B cell (primary cell): ENCODE data around the gene ERCC1. TPM values are rescaled to one million over a fixed set of nuclear protein-coding genes. Genes with fewer than 3 reads are reported as not detected.
A peak's percentile ranks its signal among the peaks of the same experiment; 100 is the strongest.

Source experiments
- ATAC-seq: fragments of 200-7000 bp; cut with Tn5 transposase; one replicate; pipeline ENCODE4 v1.10.0; 2021; ENCODE audit warnings: low read depth, mild to moderate bottlenecking, moderate number of reproducible peaks, moderate library complexity
- CTCF ChIA-PET: fragments of 350-600 bp; sonication (Branson Sonifier 250); formaldehyde crosslinking; loops from one replicate; lab custom pipeline; 2021; ENCODE audit warnings: antibody characterized with exemption, inconsistent platforms; lab: Charles Lee
- POLR2A ChIA-PET: fragments of 350-600 bp; sonication (Branson Sonifier 250); formaldehyde crosslinking; loops from one replicate; lab custom pipeline; 2021; ENCODE audit warnings: antibody characterized with exemption; lab: Charles Lee
- DNase-seq: peaks from one replicate; pipeline ENCODE4 v3.0.0; 2013
- H2AFZ ChIP-seq: 2 replicates; pipeline ENCODE4 v1.6.1; 2012; ENCODE audit warnings: mild to moderate bottlenecking, low read depth, low read length; ENCODE audit not compliant: insufficient read depth, poor library complexity, severe bottlenecking
- H3K27ac ChIP-seq, 2 donors: 1 replicate in 1 of 2; 2 replicates in 1 of 2; pipeline ENCODE4 v1.5.1; 2012 to 2013; ENCODE audit warnings: low read length in 2 of 2, mild to moderate bottlenecking in 2 of 2, moderate library complexity in 1 of 2
- H3K27me3 ChIP-seq, 4 experiments: fragments of 200-600 bp in 1 of 4; sonication (generic) in 1 of 4; replicated peaks in 1 of 4; 1 replicate in 2 of 4; 2 replicates in 2 of 4; pipeline versions ENCODE4 v1.6.1 to v1.7.0; 2013 to 2016; ENCODE audit warnings: low read length in 3 of 4, mild to moderate bottlenecking in 2 of 4, mixed read lengths in 1 of 4, moderate library complexity in 1 of 4; ENCODE audit not compliant: insufficient read depth in 4 of 4, control insufficient read depth in 3 of 4; ENCODE audit errors: control extremely low read depth in 1 of 4
- H3K36me3 ChIP-seq, 2 experiments: replicated peaks in 1 of 2; 1 replicate in 1 of 2; 2 replicates in 1 of 2; pipeline versions ENCODE4 v1.6.1 to v1.7.1; 2013; ENCODE audit warnings: low read length in 1 of 2; ENCODE audit not compliant: insufficient read depth in 2 of 2, control insufficient read depth in 1 of 2; ENCODE audit errors: control extremely low read depth in 1 of 2, extremely low read depth in 1 of 2
- H3K4me1 ChIP-seq, 2 donors: fragments of 200-600 bp in 1 of 2; sonication (generic) in 1 of 2; 1 replicate in 1 of 2; 2 replicates in 1 of 2; pipeline versions ENCODE4 v1.5.1 to v1.6.1; 2013 to 2017; ENCODE audit warnings: low read length in 2 of 2; ENCODE audit not compliant: control insufficient read depth in 2 of 2, insufficient read depth in 2 of 2
- H3K4me2 ChIP-seq: replicated peaks from 2 replicates; pipeline ENCODE3; 2012; ENCODE audit warnings: mild to moderate bottlenecking, low read depth, low read length; ENCODE audit not compliant: poor library complexity, severe bottlenecking
- H3K4me3 ChIP-seq, 5 experiments: fragments of 200-600 bp in 1 of 5; sonication (generic) in 1 of 5; 1 replicate in 3 of 5; 2 replicates in 2 of 5; pipeline versions ENCODE4 v1.5.1 to v1.7.0; 2011 to 2016; ENCODE audit warnings: low read length in 4 of 5, mild to moderate bottlenecking in 4 of 5, low read depth in 2 of 5, control low read depth in 1 of 5, moderate library complexity in 1 of 5; ENCODE audit not compliant: insufficient read depth in 1 of 5; ENCODE audit errors: control extremely low read depth in 1 of 5, extremely low read depth in 1 of 5
- H3K79me2 ChIP-seq: fragments of 200-600 bp; sonication (generic); one replicate; pipeline ENCODE4 v1.6.0; 2016; ENCODE audit warnings: low read length; ENCODE audit not compliant: control insufficient read depth, insufficient read depth
- H3K9ac ChIP-seq: fragments of 200-600 bp; sonication (generic); 2 replicates; pipeline ENCODE4 v1.6.1; 2017; ENCODE audit warnings: mild to moderate bottlenecking, low read length, moderate library complexity
- H3K9me3 ChIP-seq, 3 donors: one replicate each; pipeline versions ENCODE4 v1.6.1 to v1.7.1; 2013; ENCODE audit warnings: low read length in 2 of 3; ENCODE audit not compliant: control insufficient read depth in 2 of 3, insufficient read depth in 1 of 3; ENCODE audit errors: control extremely low read depth in 1 of 3
- H4K20me1 ChIP-seq: 2 replicates; pipeline ENCODE4 v1.6.0; 2012; ENCODE audit warnings: mild to moderate bottlenecking, low read length; ENCODE audit not compliant: insufficient read depth, control insufficient read depth, poor library complexity, severe bottlenecking
- H3K27ac Mint-ChIP-seq: one replicate; pipeline ENCODE4 v1.8.0; 2021; ENCODE audit warnings: mixed read lengths
- H3K27me3 Mint-ChIP-seq: one replicate; pipeline ENCODE4 v1.8.0; 2021; ENCODE audit warnings: mixed read lengths
- H3K4me1 Mint-ChIP-seq: one replicate; pipeline ENCODE4 v1.8.0; 2021; ENCODE audit warnings: mixed read lengths
- H3K4me3 Mint-ChIP-seq: one replicate; pipeline ENCODE4 v1.8.0; 2021; ENCODE audit warnings: mixed read lengths
- H3K9me3 Mint-ChIP-seq: one replicate; pipeline ENCODE4 v1.8.0; 2022; ENCODE audit warnings: mixed read lengths; ENCODE audit not compliant: insufficient read depth
- EZH2 ChIP-seq: IDR thresholded peaks from 2 replicates; pipeline ENCODE4 v1.6.1; 2012; ENCODE audit warnings: borderline replicate concordance, low read depth, mild to moderate bottlenecking, moderate library complexity, low read length; ENCODE audit not compliant: insufficient read depth, poor library complexity, severe bottlenecking
- WGBS: methylation state at CpG from one replicate; pipeline ENCODE4 v1.1.5; 2013; ENCODE audit warnings: missing lambda C conversion rate; ENCODE audit not compliant: insufficient coverage; 5-methylcytosine and 5-hydroxymethylcytosine counted together
- intact Hi-C: fragments of 100-400 bp; cut with micrococcal nuclease; formaldehyde crosslinking; loops from one replicate; pipeline ENCODE4 v1.10.0; 2022
- polyA plus RNA-seq: library from polyadenylated mRNA; depleted of rRNA; stranded (reverse); fragments of >200 nt; gene quantifications from 2 replicates; pipeline ENCODE4 v1.2.3, GENCODE V29; 2012
- total RNA-seq, 2 donors: library from RNA; stranded (reverse); fragments of 120-200 nt in 1 of 2; gene quantifications; 1 replicate in 1 of 2; 2 replicates in 1 of 2; pipeline versions ENCODE4 v1.2.3 to v1.2.4, GENCODE V29; 2013 to 2022
- TF ChIP-seq, protein P1 (sequence below): fragments of 200-600 bp; IDR thresholded peaks from one replicate; pipeline ENCODE4 v1.8.0; 2022; ENCODE audit warnings: antibody characterized with exemption, mild to moderate bottlenecking

ERCC1 gene
- total and polyA plus RNA-seq, 2 donors (not counting 1 experiment from before 2014, with no cell fraction given), result 75.7 to 81.9 TPM

DNA sequence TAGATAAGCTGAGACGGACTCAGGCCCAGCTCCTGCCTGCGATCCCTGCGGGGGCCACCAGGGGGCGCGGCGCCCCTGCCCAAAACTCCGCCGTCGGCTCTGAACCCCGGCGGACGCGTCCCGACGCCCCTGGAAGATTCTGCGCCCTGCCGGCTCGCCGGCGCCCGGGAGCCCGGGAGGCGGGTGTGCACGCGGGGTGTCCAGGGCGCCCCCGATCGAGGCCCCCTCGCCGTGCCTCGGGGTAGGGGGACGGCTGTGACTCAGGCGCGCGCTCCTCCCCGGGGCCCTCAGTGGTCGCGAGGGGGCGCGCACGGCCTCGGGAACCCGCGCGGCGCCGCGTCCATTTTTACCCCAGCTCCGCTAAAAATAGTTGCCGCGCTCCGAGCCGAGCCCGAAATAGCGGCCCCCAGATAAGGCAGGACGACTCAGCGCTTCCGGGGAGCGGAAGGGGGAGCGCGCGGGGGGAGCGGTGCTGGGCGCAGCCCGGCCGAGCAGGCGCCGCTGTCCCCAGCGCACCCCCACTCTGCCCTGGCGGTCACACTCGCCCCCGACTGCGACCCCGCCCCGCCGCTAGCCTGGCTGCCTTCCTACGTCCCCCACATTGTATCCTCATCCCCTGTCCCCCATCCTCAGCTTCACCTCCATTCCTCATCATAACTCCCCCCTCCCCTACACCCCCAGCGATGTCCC is 16.0 kb upstream of the ERCC1 start:
- Histone ChIP-seq H3K36me3 (no peaks in the 10 kb centered on the region), H3K4me1 (peaks cover 31 to 36% of the 10 kb centered on the region in 2 donors), H2AFZ (peak overlapping the region; percentile 76), H3K4me2 (peak overlapping the region; percentile 85), H3K27ac (peak overlapping the region; percentile 48 to 82), H4K20me1 (no peaks in the 10 kb centered on the region), H3K9ac (peak overlapping the region; percentile 76), H3K27me3 (no peaks in the 10 kb centered on the region), H3K9me3 (no peaks in the 10 kb centered on the region), H3K79me2 (no peaks in the 10 kb centered on the region), H3K4me3 (peak overlapping the region in 4 of 5 experiments; percentile 21 to 80 (median 60))
- under 1% methylated on average over 78 of the region's 78 CpGs for WGBS
- intact Hi-C loops, result loop anchor here (1.0 to 5.0 kb wide), 4 partner anchors 17 to 46 kb away; partner anchors contain the start of genes ERCC1, POLR1G and PPP1R13L
- no peaks in the 10 kb centered on the region for H3K9me3 Mint-ChIP-seq
- H3K27ac Mint-ChIP-seq, result peak overlapping the region; percentile 91
- H3K4me3 Mint-ChIP-seq, result peak overlapping the region; percentile 85
- peak; percentile 42 for ATAC-seq
- DNase-seq, result peak; percentile 95
- H3K27me3 Mint-ChIP-seq, result no peaks in the 10 kb centered on the region
- peaks cover 31% of the 10 kb centered on the region for H3K4me1 Mint-ChIP-seq
- ChIA-PET POLR2A (interaction anchor here (0.5 to 3.2 kb wide), 11 partner anchors 14 to 1950 kb away, joined by 3 to 45 read pairs (median 5); partner anchors contain the start of gene FOSB), CTCF (interaction anchor here (0.5 to 8.0 kb wide), 39 partner anchors 9 to 421 kb away, joined by 3 to 453 read pairs (median 7); partner anchors contain the start of genes ERCC1, FOSB, PPM1N and PPP1R13L)
- no peak for TF ChIP-seq EZH2
- TF ChIP-seq, protein P1, sequence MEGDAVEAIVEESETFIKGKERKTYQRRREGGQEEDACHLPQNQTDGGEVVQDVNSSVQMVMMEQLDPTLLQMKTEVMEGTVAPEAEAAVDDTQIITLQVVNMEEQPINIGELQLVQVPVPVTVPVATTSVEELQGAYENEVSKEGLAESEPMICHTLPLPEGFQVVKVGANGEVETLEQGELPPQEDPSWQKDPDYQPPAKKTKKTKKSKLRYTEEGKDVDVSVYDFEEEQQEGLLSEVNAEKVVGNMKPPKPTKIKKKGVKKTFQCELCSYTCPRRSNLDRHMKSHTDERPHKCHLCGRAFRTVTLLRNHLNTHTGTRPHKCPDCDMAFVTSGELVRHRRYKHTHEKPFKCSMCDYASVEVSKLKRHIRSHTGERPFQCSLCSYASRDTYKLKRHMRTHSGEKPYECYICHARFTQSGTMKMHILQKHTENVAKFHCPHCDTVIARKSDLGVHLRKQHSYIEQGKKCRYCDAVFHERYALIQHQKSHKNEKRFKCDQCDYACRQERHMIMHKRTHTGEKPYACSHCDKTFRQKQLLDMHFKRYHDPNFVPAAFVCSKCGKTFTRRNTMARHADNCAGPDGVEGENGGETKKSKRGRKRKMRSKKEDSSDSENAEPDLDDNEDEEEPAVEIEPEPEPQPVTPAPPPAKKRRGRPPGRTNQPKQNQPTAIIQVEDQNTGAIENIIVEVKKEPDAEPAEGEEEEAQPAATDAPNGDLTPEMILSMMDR, result peak; percentile 100
